Measurements from ENCODE around the gene NCCRP1.

DNA sequence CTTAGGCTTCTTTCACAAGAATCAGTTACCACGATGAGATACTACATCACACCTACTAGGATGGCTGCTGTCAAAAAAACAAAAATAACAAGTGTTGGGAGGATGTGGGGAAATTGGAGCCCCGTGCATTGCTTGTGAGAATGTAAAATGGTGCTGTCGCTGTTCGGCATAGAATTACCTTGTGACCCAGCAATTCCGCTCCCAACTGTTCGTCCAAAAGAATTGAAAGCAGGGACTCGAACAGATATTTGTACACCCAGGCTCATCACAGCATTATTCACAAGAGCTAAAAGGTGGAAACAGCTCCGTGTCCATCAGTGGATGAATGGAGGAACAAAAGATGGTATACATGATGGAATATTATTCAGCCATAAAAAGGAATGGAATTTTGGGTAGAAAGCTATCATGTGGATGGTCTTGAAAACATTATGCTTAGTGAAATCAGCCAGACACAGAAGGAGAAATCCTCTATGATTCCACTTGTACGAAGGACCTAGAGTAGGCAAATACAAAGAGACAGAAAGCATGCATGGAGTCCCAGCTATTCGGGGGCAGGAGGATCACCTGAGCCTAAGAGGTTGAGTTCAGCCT, 47.7 kb upstream of the NCCRP1 start:
- TF ChIP-seq, protein P1, sequence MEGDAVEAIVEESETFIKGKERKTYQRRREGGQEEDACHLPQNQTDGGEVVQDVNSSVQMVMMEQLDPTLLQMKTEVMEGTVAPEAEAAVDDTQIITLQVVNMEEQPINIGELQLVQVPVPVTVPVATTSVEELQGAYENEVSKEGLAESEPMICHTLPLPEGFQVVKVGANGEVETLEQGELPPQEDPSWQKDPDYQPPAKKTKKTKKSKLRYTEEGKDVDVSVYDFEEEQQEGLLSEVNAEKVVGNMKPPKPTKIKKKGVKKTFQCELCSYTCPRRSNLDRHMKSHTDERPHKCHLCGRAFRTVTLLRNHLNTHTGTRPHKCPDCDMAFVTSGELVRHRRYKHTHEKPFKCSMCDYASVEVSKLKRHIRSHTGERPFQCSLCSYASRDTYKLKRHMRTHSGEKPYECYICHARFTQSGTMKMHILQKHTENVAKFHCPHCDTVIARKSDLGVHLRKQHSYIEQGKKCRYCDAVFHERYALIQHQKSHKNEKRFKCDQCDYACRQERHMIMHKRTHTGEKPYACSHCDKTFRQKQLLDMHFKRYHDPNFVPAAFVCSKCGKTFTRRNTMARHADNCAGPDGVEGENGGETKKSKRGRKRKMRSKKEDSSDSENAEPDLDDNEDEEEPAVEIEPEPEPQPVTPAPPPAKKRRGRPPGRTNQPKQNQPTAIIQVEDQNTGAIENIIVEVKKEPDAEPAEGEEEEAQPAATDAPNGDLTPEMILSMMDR (conservative IDR thresholded peaks at IDR 0.05; ENCODE audit: low read length) = no peak
- TF ChIP-seq EZH2phosphoT487 (IDR thresholded peaks at IDR 0.05; ENCODE audit: borderline replicate concordance) = no peak

All from Loucy (cell line).